ENCODE data around the gene FRMD4A.
"Not testable (repeated sequence)": the region's sequence is repeated elsewhere in the genome, so short reads cannot be mapped to it uniquely, and the experiment has no call there.

Gene FRMD4A

DNA sequence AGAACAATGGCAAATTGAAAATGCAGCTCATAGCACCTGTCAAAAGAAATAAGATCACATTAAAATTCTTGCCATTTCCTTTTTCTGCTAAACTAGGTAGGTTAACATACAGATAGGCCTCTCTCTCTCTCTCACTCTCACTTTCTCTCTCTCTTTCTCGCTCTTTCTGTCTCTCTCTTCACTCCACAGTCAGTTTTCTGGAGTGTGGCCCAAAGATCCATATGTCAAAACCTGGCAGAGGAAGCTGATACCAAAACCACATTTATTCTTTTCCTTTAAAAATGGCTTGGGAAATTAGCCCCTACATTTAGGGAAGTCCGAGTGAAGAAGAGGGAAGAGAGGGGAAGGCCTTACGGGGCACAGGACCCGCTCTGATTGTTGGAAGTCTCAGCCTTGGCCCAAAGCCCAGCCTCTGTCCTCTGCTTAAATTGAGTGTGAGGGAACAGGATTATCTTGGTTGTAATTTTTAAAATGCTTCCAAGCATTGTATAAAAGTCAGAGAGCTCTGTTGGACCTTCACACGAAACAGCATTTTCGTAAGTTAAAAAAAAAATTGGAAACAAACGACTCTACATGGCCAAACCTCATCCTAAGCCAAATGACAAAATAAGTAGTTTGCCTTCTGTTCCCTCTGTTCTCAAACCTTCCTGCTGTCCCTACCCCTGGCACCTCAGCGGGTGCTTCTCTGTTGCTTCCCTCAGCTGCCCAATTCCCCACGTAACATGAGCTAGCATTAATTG lies 83.2 kb downstream of the FRMD4A start:
- no peak overlapping the region for H3K4me3 ChIP-seq
- H3K27ac ChIP-seq: no peak overlapping the region

GRCh38 chr10:14244801-14245211 lies 85.9 kb downstream of the FRMD4A start:
- no peak overlapping the region for H3K4me3 ChIP-seq
- H3K27ac ChIP-seq: no peak overlapping the region

DNA sequence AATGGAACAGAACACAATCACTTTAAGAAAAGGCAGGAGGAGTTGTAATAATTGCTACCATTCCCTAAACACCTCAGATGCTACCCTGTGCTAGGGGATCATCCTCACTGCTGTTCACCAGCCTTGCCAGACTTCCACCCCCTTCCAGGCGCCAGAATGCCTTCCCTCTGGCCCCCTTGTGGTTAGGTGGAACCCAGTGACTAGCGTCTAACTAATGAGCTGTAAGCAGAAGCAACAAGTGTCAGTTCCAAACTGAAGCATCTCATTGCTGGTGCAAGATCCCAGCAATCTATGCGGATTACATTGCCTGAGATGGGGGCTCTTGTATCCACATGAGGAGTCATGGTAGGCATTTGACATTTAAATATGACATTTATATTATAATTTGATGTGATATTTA lies 86.6 kb downstream of the FRMD4A start:
- H3K4me3 ChIP-seq: no peak overlapping the region
- no peak overlapping the region for H3K27ac ChIP-seq

DNA sequence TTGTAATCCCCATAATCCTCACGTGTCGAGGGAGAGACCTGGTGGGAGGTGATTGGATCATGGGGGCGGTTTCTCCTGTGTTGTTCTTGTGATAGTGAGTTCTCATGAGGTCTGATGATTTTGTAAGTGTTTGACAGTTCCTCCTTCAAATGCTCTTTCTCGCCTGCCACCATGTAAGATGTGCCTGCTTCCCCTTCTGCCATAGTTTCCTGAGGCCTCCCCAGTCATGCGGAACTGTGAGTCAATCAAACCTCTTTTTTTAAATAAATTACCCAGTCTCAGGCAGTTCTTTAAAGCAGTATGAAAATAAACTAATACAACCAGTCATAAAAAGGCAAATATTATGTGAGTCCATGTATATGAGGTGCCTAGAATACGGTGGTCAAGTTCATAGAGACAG lies 87.5 kb downstream of the FRMD4A start:
- H3K27ac ChIP-seq: no peak overlapping the region
- H3K4me3 ChIP-seq: no peak overlapping the region

DNA sequence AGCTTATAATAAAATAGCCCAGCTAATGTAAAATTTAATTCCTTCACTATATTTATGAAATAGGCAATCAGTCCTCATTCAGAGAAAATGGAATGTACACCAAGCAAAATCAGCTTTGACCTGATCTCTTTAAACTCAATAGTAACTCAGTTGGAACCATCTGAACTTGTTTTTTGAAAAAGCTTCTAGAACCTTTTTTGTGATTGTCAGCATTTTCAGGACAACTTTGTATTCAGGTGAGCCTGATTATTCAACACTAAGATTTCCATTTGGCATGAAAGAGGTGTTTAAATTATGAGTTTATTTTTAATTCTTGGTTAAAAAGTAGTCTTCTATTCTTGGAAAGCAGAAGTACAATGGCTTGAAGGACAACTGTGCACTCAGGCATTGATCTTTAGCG lies 89.5 kb downstream of the FRMD4A start:
- no peak overlapping the region for H3K27ac ChIP-seq

GRCh38 chr10:14240253-14241189 lies 90.2 kb downstream of the FRMD4A start:
- Histone ChIP-seq H3K27ac (no peak overlapping the region), H3K4me3 (no peak overlapping the region)

More for the DNA sequence above, 89.5 kb downstream of the FRMD4A start:
- H3K4me3 ChIP-seq: no peak overlapping the region

DNA sequence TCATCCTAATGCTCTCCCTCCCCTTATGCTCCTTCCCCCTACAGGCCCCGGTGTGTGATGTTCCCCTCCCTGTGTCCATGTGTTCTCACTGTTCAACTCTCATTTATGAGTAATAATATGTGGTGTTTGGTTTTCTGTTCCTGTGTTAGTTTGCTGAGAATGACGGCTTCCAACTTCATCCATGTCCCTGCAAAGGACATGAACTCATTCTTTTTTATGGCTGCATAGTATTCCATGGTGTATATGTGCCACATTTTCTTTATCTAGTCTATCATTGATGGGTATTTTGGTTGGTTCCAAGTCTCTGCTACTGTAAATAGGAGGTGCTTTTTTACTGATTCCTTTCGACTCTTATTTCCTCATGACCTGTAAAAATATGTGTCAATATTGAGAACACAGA lies 92.1 kb downstream of the FRMD4A start:
- H3K4me3 ChIP-seq, H3K27ac ChIP-seq: not testable (repeated sequence)

DNA sequence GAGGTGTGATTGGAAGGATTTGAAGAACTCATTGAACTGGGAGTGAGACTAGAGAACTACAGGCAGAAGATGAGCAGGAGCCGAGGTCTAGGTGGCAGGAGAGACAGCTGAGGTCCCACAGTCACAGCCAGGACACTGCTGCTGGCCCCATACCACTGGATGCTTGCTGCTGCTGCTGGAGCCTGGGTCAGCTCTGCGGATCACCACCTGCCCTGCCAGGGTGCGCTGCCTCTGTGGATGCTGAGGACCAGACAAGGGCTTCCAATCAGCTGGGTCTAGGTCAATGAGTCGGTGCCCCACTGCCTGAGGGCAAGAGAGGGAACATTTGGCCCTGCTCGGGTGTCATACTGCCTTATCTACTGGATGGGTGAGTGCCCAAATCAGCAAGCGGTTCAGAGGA lies 94.4 kb downstream of the FRMD4A start:
- Histone ChIP-seq H3K27ac (no peak overlapping the region), H3K4me3 (no peak overlapping the region)

DNA sequence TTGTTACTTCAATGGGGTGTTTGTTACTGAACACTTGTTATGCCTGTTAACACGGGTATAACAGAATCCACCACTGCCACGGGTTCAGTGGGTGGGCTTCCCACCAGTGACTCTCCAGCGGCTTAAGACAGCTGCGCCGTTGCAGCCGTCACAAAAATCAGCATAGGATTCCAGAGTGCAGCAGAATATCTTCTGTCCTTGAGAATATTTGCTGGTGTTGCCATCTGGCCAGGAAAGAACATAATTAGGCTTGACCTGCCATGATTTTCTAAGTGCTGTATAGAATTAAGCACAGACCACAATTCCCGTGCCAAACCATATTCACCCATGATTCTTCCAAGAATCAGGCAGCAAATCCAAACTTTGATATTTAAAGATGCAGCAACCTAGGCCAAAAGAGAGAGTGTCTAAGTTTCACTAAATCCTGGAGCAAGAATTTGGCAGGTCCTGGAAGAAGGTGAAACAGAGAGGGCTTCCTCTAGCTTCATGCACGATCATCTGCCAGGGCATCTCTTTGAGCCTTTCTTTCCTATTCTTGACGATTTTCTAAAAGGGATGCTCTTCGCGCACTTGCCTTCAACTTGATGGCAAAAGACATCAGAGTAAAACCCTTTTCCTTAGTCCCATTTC lies 95.0 kb downstream of the FRMD4A start:
- no peak overlapping the region for H3K27ac ChIP-seq
- H3K4me3 ChIP-seq: no peak overlapping the region

DNA sequence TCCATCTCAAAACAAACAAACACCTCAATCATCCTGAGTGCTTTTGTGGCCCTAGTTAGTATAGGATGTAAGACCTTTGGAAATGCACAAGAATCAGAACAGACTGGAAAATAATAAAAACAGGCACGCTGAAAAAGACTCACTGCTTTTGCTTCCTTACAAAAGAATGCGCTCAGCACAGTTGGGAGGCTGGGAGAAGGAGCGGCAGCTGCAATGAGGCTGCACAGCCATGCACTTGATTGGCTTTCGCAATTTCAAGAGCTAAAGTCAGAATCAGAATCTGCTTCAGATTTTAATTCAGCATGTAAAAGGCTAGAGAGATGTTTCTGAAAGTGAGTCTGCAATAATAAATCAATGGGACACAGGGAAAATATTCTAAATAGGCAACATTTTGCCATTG lies 97.2 kb downstream of the FRMD4A start:
- Histone ChIP-seq H3K4me3 (no peak overlapping the region), H3K27ac (no peak overlapping the region)

DNA sequence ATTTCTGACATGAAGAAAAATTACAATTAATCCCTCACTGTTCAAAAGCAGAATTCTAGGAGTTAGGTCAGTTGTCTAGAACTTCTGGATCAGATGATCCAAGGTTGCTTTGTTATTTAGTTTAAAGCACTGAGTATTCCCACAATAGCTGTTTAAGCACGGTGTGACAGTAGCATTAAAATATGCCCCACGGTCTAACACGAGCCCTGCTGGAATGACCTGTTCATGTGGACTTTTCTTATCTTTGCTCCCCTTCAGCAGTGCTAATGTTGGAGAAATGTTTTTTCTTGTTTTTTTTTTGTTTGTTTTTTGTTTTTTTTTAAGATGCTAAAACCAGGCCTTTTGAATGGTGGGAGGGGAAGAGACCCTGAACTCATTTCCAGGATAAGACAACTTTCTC lies 101.9 kb downstream of the FRMD4A start:
- H3K27ac ChIP-seq, H3K4me3 ChIP-seq: not testable (repeated sequence)

DNA sequence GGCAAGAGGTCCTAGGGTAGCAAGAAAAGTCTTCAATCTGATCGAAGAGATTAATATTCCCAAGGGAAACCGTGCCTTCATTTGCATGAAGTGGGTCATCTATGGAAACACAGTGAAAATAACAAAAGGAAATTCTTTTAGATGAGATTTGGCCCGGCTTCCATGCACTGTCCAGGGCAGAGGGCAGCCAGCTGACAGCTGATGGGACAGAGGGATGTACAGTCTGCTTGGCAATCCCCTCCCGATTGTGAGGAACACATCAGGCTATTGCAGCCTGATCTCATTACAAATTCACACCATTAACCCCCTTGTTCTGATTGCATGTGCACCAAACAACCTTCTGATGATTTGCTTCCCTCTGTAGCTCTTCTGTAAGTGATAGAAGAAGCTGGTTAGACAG lies 105.3 kb downstream of the FRMD4A start:
- no peak overlapping the region for H3K27ac ChIP-seq
- H3K4me3 ChIP-seq: no peak overlapping the region

DNA sequence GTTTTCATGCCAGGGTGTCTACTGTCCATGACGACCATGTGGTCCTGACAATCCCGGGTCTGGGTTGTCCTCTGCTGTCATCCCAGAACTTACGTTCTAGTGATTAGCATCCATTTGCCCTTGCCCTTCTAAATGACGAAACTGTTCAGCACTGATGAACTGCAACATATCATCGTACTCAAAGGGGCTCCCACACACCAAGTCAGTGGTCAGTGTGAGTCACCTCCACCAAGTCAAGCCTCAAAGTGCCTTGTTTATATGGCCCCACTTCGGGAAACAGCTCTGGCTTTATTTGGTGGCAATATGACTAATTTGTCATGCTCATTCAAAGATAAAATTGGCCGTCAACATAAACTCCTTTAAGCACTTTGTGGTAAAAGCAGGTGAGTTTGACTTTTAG lies 110.7 kb downstream of the FRMD4A start:
- no peak overlapping the region for H3K27ac ChIP-seq

DNA sequence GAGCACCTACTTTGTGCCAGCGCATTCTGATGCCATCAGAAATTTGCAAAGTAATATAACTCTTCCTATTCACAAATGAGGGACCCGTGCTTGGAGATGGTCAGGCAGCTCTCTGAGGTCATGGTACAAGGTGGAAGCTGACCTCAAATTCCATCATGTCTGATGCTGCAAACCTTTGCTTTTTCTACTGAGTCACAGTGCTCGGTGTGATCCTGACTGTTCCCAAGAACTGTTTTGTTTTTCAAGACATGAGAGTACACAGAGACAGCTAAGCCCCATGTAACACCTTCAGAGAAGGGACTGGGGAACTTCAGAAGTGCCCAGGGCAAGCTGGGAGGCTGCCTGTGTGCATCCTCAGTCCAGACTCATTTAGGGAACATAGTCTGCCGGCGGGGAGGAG lies 111.3 kb downstream of the FRMD4A start:
- Histone ChIP-seq H3K27ac (no peak overlapping the region), H3K4me3 (no peak overlapping the region)

More for the DNA sequence above, 110.7 kb downstream of the FRMD4A start:
- H3K4me3 ChIP-seq: no peak overlapping the region

DNA sequence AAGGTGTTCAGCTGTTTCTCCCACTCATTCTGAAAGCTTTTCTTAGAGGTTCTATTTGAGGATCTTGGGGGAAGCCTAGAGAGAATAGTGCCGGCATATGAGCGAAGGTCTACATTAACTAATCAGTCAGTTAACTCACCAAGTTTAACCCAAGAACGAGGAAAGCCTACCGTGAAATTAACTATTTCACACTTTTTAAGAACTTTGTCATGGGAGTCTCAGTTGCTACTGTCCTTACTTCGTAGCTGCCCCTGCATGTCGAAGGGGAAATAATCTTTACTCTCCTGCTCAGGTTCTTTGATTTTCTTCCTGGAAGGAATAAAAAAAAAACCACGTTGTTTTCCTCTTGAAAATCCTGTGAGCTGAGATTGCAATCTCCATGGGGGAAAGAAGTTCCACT lies 115.1 kb downstream of the FRMD4A start:
- H3K4me3 ChIP-seq: no peak overlapping the region
- H3K27ac ChIP-seq: no peak overlapping the region

- H3K27ac ChIP-seq, H3K4me3 ChIP-seq: not testable (repeated sequence)
These were observed 117.0 kb downstream of the FRMD4A start for GRCh38 chr10:14213703-14214102.

DNA sequence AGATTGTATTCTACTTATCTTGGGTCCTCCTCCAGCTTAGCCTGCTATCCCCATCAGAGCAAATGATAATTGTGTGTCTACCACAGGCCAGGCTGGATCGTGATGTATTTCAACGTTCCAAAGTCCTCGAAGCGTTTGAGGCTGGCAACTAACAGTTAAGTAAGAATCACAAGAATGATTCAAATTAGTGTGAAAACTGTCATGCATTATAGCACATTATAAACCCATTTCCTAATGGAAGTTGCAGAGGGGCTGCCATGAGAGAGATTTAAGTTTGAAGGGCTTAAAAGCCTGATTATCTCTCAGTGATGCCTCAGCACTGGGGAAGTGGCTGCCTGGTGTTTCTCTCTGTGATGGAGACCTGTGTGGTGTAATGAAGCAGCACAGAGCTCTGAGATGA lies 119.1 kb downstream of the FRMD4A start:
- H3K4me3 ChIP-seq: no peak overlapping the region
- H3K27ac ChIP-seq: no peak overlapping the region

- Histone ChIP-seq H3K27ac (no peak overlapping the region), H3K4me3 (no peak overlapping the region)
These were observed 122.5 kb downstream of the FRMD4A start for GRCh38 chr10:14208231-14208630.

- no peak overlapping the region for H3K27ac ChIP-seq
These were observed 125.5 kb downstream of the FRMD4A start for GRCh38 chr10:14205233-14205632.

GRCh38 chr10:14200698-14201544 lies 129.8 kb downstream of the FRMD4A start:
- H3K4me3 ChIP-seq: no peak overlapping the region
- no peak overlapping the region for H3K27ac ChIP-seq

More at GRCh38 chr10:14205233-14205632, 125.5 kb downstream of the FRMD4A start:
- no peak overlapping the region for H3K4me3 ChIP-seq

All from skin epidermis (tissue), 12 donors.